Esophagus muscularis mucosa (tissue), 4 donors: ENCODE measurements around the gene RBM43. TPM values are rescaled to one million over a fixed set of nuclear protein-coding genes. Genes with fewer than 3 reads are reported as not detected.
"Not testable (repeated sequence)": the region's sequence is repeated elsewhere in the genome, so short reads cannot be mapped to it uniquely, and the experiment has no call there.

Experiments
- DNase-seq: peaks from one replicate; pipeline ENCODE4 v3.0.0-alpha.2; 2017; ENCODE audit errors: extremely low spot score
- H3K27ac ChIP-seq, 4 donors: fragments of 200-600 bp; sonication (generic); replicated peaks in 1 of 4; 1 replicate in 3 of 4; 2 replicates in 1 of 4; pipeline ENCODE4 v1.5.1; 2016 to 2019; ENCODE audit warnings: mild to moderate bottlenecking in 1 of 4
- H3K27me3 ChIP-seq, 4 donors: fragments of 200-600 bp; sonication (generic); one replicate each; pipeline versions ENCODE4 v1.5.1 to v1.6.0; 2016 to 2019
- H3K36me3 ChIP-seq, 4 donors: fragments of 200-600 bp; sonication (generic); one replicate each; pipeline ENCODE4 v1.5.1; 2016 to 2019
- H3K4me1 ChIP-seq, 4 donors: fragments of 200-600 bp; sonication (generic); one replicate each; pipeline ENCODE4 v1.5.1; 2016 to 2019
- H3K4me3 ChIP-seq, 4 donors: fragments of 200-600 bp; sonication (generic); 1 replicate in 2 of 4; 2 replicates in 2 of 4; pipeline ENCODE4 v1.5.1; 2016 to 2019; ENCODE audit warnings: mild to moderate bottlenecking in 4 of 4, moderate library complexity in 1 of 4
- H3K9me3 ChIP-seq, 4 donors: fragments of 200-600 bp; sonication (generic); 1 replicate in 3 of 4; 2 replicates in 1 of 4; pipeline ENCODE4 v1.5.1; 2016 to 2019
- EP300 ChIP-seq: sonication (generic); formaldehyde crosslinking; IDR thresholded peaks from one replicate; pipeline ENCODE4 v1.6.1; 2017; ENCODE audit warnings: antibody characterized with exemption
- POLR2A ChIP-seq: fragments of 450-650 bp; IDR thresholded peaks from one replicate; pipeline ENCODE4 v1.6.1; 2017; ENCODE audit warnings: antibody characterized with exemption, moderate library complexity, mild to moderate bottlenecking, low read depth
- POLR2AphosphoS5 ChIP-seq, 2 donors: sonication (generic); formaldehyde crosslinking; IDR thresholded peaks; one replicate each; pipeline ENCODE4 v1.6.1; 2017; ENCODE audit warnings: antibody characterized with exemption in 2 of 2
- WGBS: methylation state at CpG from one replicate; pipeline ENCODE4 v1.1.5; 2018; 5-methylcytosine and 5-hydroxymethylcytosine counted together
- intact Hi-C: fragments of 100-400 bp; cut with DNase I; formaldehyde crosslinking; loops from one replicate; pipeline ENCODE4 v1.15.1; 2023
- total RNA-seq, 4 donors: library from RNA; depleted of rRNA; stranded (reverse); fragments of >200 nt; gene quantifications; one replicate each; pipeline versions ENCODE4 v1.1.0 to v1.2.1, GENCODE V29; 2016
- TF ChIP-seq, protein P1 (sequence below), 3 experiments: fragments of 200-600 bp in 2 of 3; fragments of 450-650 bp in 1 of 3; sonication (generic) in 2 of 3; IDR thresholded peaks; one replicate each; pipeline ENCODE4 v1.5.1; 2017 to 2019; ENCODE audit warnings: antibody characterized with exemption in 3 of 3, mild to moderate bottlenecking in 2 of 3, moderate library complexity in 1 of 3

Gene RBM43
- total RNA-seq, 4 donors from 2014 or later: 3.3 to 8.3 (median 5.0) TPM

DNA sequence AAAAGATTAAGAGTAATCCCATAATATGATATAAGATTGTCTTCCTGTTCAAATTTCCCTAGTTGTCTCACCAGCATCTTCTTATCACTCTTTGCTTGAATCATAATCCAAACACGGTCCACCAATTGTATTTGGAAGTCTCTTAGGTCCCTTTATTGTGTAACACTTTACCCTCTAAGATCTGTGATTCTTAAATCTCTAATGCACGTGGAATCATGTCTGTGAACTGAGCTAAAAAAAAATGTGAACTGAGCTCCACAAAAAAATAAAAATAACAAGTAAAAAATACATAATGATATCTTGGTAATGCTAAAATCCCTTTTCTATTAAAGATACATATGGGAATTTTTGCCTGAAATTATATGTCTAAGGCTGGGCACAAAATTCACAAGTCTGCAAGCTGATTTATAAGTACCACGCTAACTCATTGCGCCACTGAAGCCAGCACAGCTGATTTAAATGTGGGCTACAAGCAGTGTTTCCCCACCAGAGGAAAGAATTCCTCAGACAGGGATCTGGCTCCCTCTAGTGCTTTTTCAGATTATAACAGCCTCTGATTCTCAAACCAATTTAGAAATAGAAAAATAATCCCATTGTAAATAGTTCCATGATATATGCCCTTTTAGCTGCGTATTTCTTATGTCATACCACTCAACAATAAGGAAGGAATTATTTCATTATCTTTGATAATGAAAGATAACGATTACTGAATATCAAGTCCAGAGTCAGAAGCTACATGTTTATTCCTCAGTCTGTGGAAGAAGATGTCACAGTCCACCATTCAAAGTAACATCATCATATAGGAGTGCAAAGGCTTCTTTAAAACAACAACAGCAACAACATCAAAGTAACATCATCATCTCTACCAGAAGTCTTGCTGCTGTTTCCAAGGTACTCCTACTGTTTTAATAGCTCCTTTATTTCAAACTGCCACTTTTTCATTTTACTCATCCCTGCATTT is 22.9 kb downstream of the RBM43 start:
- no peak for DNase-seq
- no peaks in the 10 kb centered on the region for H3K4me1 ChIP-seq
- no peak overlapping the region for H3K27ac ChIP-seq
- no peaks in the 10 kb centered on the region for H3K36me3 ChIP-seq
- intact Hi-C loops: no loop called here
- H3K9me3 ChIP-seq: no peaks in the 10 kb centered on the region
- H3K27me3 ChIP-seq: no peaks in the 10 kb centered on the region
- TF ChIP-seq POLR2A (no peak), POLR2AphosphoS5 (IDR thresholded peaks at IDR 0.05) (no peak), EP300 (no peak)
- TF ChIP-seq, protein P1, sequence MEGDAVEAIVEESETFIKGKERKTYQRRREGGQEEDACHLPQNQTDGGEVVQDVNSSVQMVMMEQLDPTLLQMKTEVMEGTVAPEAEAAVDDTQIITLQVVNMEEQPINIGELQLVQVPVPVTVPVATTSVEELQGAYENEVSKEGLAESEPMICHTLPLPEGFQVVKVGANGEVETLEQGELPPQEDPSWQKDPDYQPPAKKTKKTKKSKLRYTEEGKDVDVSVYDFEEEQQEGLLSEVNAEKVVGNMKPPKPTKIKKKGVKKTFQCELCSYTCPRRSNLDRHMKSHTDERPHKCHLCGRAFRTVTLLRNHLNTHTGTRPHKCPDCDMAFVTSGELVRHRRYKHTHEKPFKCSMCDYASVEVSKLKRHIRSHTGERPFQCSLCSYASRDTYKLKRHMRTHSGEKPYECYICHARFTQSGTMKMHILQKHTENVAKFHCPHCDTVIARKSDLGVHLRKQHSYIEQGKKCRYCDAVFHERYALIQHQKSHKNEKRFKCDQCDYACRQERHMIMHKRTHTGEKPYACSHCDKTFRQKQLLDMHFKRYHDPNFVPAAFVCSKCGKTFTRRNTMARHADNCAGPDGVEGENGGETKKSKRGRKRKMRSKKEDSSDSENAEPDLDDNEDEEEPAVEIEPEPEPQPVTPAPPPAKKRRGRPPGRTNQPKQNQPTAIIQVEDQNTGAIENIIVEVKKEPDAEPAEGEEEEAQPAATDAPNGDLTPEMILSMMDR (IDR thresholded peaks at IDR 0.05): peak; percentile 79 to 91 (median 80)
- no peak overlapping the region for H3K4me3 ChIP-seq
- 12% methylated on average over 6 of the region's 6 CpGs for WGBS

DNA sequence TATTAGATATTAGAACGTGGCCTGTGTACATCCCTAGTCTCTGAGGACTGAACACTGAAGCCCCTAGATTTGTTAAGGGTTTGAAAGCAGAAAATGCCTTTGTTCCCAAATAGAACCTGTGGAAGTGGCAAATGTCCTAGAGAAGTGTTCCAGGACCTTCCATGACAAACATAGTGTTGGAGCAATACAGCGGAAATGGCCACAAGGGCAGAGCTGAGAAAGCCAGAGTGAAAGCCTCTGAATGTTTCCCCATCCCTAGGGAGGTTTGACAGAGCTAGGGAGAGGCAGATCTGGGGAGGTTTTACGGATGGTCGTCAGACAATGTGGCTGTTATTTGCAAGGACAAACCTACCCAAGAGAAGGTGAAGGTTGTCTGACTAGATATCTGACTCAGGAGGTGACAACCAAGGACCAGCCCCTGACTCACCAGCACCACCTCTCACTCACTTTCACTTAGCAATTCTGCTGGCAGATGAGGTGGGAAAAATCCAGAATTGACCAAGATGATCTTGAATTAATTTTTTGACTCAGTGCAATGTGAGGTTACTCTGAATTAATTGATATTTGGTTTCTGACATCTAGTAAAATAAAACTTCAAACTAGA is 24.1 kb downstream of the RBM43 start:
- no peak for DNase-seq
- H3K9me3 ChIP-seq: no peaks in the 10 kb centered on the region
- H3K27ac ChIP-seq: no peak overlapping the region
- no peak overlapping the region for H3K4me3 ChIP-seq
- no peaks in the 10 kb centered on the region for H3K27me3 ChIP-seq
- WGBS: 83% methylated on average over 4 of the region's 4 CpGs
- TF ChIP-seq POLR2AphosphoS5 (IDR thresholded peaks at IDR 0.05) (no peak), POLR2A (no peak), EP300 (no peak)
- TF ChIP-seq, protein P1 (IDR thresholded peaks at IDR 0.05): no peak
- H3K36me3 ChIP-seq: no peaks in the 10 kb centered on the region
- H3K4me1 ChIP-seq: no peaks in the 10 kb centered on the region
- intact Hi-C loops: no loop called here

DNA sequence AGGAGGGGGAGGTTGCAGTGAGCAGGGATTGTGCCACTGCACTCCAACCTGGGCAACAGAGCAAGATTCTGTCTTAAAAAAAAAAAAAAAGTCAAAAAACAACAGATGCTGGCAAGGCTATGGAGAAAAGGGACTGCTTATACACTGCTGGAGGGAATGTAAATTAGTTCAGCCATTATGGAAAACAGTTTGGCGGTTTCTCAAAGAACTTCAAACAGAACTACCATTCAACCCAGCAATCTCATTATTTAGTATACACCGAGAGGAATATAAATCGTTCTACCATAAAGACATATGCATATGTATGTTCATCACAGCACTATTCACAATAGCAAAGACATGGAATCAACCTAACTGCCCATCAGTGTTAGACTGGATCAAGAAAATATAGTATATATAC is 27.9 kb downstream of the RBM43 start:
- not testable (repeated sequence) for H3K27me3 ChIP-seq

DNA sequence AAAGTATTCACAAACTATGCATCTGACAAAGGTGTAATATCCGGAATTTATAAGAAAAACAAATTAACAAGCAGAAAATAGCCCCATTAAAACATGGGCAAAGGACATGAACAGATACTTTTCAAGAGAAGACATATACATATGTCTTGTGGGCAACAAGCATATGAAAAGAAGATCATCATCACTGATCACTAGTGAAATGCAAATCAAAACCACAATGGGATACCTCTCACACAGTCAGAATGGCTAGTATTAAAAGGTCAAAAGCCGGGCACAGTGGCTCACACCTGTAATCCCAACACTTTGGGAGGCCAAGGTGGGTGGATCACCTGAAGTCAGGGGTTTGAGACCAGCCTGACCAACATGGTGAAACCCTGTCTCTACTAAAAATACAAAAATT is 28.4 kb downstream of the RBM43 start:
- H3K4me3 ChIP-seq, DNase-seq, intact Hi-C loops, H3K9me3 ChIP-seq, H3K36me3 ChIP-seq, H3K4me1 ChIP-seq, H3K27me3 ChIP-seq, H3K27ac ChIP-seq: not testable (repeated sequence)
- 100% methylated on average over 2 of the region's 2 CpGs for WGBS

More for the DNA sequence above, 27.9 kb downstream of the RBM43 start:
- DNase-seq, intact Hi-C loops, H3K36me3 ChIP-seq, H3K4me1 ChIP-seq, H3K27ac ChIP-seq, H3K9me3 ChIP-seq, H3K4me3 ChIP-seq: not testable (repeated sequence)
- 98% methylated on average over 3 of the region's 3 CpGs for WGBS

DNA sequence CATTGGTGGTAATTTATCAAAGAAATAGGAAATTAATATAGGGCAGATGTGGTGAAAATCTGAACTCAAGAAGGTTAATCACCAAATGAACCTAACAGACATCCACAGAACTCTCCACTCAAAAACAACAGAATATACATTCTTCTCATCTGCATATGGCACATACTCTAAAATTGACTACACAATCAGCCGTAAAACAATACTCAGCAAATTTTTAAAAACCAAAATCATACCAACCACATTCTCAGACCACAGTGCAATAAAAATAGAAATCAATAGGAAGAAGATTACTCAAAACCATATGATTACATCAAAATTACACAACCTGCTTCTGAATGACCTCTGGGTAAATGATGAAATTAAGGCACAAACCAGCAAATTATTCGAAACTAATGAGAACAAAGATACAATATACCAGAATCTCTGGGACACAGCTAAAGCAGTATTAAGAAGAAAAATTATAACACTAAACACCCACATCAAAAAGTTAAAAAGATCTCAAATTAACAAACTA is 31.0 kb downstream of the RBM43 start:
- Histone ChIP-seq H3K4me3 (no peak overlapping the region), H3K36me3 (no peaks in the 10 kb centered on the region), H3K27ac (no peak overlapping the region), H3K4me1 (no peaks in the 10 kb centered on the region), H3K27me3 (no peaks in the 10 kb centered on the region), H3K9me3 (no peaks in the 10 kb centered on the region)
- intact Hi-C loops: no loop called here
- 78% methylated on average over 2 of the region's 2 CpGs for WGBS
- no peak for DNase-seq
- TF ChIP-seq POLR2AphosphoS5 (IDR thresholded peaks at IDR 0.05): no peak
- TF ChIP-seq POLR2A: no peak
- TF ChIP-seq EP300: no peak
- TF ChIP-seq, protein P1 (IDR thresholded peaks at IDR 0.05): no peak
